NCI-H2107 (cell line): ENCODE results near the gene FHL2.
"Not testable (repeated sequence)": the region's sequence is repeated elsewhere in the genome, so short reads cannot be mapped to it uniquely, and the experiment has no call there.

ENCODE experiments used
- DNase-seq: peaks from one replicate; lab custom pipeline; 2025; lab: John Stamatoyannopoulos, UW

The FHL2 gene

DNA sequence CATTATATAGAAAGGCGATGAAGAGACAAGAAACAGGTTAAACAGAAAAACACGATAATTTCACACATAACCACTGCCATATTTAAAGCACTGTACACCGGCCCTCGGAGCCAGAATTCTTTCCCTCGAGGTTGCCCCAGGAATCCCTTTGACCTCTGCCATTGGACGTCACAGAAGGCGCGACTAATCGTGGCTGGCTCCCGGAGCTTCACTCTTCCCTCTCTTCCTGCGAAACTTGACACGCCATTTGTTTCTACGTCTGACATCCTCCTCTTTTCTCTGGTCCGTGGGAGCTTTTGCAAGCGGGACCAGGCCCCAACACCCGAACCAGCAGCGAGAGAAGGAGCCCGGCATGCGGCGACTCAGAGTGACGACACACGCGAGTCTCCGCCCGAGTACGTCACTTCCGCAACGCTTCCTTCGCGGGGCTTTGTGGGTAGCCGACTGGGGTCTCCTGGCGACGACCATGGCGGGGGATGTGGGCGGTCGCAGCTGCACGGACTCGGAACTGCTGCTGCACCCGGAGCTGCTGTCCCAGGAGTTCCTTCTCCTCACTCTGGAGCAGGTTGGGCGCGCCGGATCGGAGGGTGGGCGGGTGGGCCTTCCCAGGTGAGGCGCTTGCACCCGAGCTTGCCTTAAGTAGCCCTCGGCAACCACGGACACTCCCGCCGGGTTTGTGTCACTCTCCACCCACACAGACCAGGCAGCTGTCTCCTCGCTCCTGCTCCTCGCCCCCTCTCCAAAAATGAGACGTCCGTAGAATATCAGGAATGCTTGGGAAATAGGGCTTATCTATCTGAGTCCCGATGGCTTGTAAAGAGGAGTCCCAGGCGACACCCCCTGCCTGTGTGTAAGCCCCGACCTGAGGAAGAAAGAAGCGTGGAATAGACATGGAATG, 61.5 kb downstream of the FHL2 start, which contains the start of gene C2orf49:
Gene C2orf49 (plus strand): TSS at position 419 of the 898 bp plus-strand sequence. CDS start 48 bp downstream, at position 467.
- DNase-seq = peak; percentile 73

- no peak for DNase-seq
Observed at GRCh38 chr2:105336786-105337121, 62.1 kb downstream of the FHL2 start.

- no peak for DNase-seq
Observed at GRCh38 chr2:105335469-105335868, 63.4 kb downstream of the FHL2 start.

DNA sequence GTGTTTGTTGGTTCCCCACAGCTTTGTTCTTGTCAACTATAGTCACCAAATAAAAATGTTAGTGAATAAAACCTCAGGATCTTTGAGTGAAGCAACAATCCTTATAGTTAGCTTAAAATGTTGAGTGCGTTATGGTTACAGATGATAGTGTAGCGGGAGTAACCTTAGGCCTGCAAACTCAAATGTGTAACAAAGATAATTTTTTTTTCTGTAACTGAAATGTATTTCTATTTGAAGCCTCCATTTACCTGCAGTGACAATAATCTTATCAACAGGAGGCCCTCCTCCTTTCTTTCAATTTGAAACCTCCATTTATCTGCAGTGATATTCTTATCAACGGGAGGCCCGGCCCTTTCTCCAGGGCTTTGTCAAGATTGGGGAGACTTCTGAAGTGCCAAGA, 64.6 kb downstream of the FHL2 start:
- no peak for DNase-seq

GRCh38 chr2:105330681-105331375, 68.0 kb downstream of the FHL2 start:
- DNase-seq = no peak

- DNase-seq = no peak
Observed at GRCh38 chr2:105329561-105330495, 69.0 kb downstream of the FHL2 start, which contains the start of gene TGFBRAP1. TSS of gene TGFBRAP1 (minus strand) at chr2:105329735. CDS start at chr2:105308301, 21,434 bp downstream.

DNA sequence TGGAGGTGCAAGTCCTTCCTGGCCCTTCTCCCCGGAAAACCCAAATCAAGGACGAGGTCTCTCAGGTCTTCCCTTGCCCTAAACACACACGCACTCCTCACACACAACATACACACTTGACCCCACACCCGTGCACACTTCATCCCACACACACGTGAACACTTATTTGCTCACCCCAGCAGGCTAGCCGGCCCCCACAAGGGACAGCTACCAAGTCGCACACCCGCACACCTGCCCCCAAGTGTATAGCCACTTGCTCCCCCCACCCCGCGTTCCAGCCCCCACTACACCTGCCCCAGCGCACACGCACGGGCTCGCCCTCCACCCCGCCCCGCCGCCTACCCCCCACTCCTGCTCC, 69.7 kb downstream of the FHL2 start:
- DNase-seq = no peak

DNA sequence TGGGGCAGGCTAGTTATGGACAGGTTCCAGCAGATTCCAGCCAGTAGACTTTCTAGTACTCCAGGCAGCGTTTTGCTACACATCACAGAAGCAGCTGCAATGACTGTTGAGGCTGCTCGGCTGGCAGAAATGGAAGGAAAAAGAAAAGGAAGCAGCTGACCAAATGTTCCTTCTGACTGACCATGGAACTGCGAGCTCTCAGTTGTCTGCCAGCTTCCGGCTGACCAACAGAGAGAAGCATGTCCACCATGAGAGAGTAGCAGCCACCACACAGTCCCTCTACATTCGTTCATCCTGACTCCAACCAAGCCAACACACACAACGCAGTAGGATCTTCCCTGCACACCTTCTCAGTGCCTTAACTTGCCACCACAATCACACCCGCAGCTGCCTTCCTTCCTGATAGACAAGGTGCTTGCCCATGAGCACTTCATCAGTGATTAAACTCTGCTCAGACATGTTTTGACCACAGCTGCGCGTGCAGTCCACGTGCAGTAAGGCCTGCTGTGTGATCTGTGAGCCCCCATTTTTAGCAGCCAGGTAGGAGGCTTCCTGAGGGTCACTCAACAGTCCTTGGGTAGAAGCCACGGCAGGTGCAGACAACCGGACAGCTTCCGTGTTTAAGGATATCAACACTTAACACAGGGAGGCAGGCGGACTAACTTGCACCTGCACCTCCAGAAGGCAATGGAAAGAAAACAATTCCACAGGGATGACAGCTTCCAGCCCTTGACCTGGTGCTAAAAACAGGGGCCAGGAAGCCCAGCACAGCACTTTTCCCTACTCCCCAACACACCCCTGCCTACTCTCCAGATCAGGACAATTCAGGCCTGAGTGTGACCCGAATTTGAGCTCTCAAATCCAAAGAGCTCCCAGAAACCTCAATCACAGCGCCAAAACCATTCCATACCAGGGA, 70.3 kb downstream of the FHL2 start:
- DNase-seq = no peak

DNA sequence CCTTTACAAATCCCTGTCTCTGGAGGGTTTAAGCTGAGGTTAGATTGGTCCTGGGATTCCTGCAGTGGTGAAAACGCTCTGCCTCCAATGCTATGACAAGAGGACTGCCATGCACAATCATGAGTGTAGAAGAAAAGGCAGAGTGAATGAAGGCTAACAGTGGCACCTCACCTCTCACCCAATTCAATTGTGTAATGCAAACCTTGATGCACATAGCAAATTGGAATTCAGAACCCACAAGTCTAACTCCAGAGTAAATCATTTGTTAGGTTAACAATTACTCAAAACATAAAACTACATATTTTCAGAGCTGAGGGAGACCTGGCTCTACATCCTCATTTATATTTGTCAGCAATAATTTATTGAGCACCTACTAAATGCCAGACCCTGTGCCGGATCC, 71.2 kb downstream of the FHL2 start:
- no peak for DNase-seq

DNA sequence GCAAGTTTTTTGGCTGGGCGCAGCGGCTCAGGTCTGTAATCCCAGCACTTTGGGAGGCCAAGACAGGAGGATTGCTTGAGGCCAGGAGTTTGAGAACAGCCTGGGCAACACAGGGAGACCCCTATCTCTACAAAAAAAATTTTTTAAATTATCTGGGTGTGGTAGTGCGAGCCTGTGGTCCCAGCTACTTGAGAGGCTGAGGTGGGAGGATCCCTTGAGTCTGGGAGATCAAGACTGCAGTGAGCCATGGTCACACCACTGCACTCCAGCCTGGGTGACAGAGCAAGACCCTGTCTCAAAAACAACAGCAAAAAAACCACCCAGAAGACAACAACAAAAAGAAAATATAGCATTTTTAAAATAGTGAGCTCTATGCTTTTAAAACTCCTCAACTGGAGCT, 71.6 kb downstream of the FHL2 start:
- not testable (repeated sequence) for DNase-seq

- DNase-seq = no peak
Observed at GRCh38 chr2:105325389-105325963, 73.4 kb downstream of the FHL2 start.

- DNase-seq = no peak
Observed at GRCh38 chr2:105324732-105325131, 74.1 kb downstream of the FHL2 start.

GRCh38 chr2:105324101-105324500, 74.8 kb downstream of the FHL2 start:
- no peak for DNase-seq

- DNase-seq = no peak
Observed at GRCh38 chr2:105323111-105323510, 75.7 kb downstream of the FHL2 start.

- no peak for DNase-seq
Observed at GRCh38 chr2:105321875-105322646, 76.8 kb downstream of the FHL2 start.

DNA sequence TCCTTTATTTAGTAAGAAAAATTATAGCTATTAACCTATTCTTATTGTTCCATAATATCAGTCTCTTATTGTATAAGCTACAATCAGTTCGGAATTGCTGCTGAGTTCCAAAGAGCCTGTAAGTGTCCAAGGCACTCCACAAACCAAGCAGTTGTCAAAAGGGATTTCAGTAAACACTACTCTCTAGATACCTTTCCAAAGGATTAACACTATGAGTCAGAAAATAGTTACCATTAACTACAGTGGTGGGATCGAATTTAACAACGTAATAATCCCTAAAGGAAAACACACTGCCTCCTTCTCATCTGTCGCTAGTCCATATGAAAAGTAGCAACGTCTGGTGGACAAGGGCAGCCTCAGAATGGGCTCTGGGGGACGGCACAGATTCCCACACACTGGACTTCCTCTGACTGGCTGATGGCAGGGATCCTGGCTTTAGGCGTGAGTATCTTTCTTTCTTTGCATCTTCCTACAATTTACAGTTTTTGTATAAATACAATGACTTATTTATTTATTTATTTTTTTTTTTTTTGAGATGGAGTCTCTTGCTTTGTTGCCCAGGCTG, 78.1 kb downstream of the FHL2 start:
- DNase-seq = no peak

DNA sequence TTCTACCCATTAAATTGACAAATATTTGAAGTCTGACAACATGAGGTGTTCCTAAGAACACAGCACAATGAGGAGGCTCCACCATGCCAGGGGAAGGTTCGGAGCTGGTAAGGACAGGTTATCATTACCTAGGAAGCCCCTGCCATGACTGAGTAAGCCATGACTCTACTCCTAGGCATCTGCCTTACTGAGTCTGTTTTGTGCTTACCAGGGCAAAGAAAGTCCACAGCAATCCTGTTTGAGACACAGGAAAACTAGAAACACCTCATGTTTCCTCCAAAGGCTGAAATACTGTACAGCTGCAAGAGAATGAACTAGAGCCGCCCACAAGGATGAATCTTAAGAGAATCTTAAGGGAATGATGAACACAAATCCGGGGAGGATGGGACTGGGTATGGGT, 80.9 kb downstream of the FHL2 start:
- no peak for DNase-seq

DNA sequence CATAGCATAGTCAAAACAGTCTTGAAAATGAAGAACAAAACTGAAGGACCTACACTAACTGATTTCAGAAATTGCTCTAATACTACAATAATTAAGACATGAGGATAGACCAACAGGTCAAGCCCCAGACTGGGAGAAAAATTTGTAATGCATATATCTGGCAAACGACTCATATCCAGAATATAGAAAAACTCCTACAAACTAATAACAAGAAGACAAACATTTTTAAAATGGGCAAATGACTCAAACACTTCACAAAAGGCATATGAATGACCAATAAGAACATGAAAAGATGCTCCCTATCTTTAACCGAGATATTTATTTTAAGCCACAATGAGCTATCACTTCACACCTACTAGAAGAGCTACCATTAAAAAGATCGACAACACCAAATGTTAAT, 83.5 kb downstream of the FHL2 start:
- DNase-seq = no peak

DNA sequence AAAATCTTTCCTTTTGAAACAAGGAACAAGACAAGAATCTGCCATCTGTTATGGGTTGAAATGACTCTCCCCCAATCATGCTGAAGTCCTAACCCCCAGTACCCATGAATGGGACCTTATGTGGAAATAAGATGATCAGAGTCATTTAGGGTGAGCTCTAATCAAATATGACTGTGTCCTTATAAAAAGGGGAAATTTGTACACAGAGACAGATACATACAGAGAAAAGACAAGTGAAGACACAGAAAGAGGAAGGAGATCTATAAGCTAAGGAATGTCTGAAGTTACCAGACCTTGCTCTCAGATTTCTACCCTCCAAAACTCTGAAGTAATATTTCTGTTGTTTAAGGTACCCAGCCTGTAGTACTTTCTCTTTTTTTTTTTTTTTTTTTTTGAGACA, 85.0 kb downstream of the FHL2 start:
- DNase-seq = no peak
